B cell (primary cell): ENCODE data around the gene C6orf89. TPM values are rescaled to one million over a fixed set of nuclear protein-coding genes. Genes with fewer than 3 reads are reported as not detected.

Experiments
- ATAC-seq: fragments of 200-7000 bp; cut with Tn5 transposase; one replicate; pipeline ENCODE4 v1.10.0; 2021; ENCODE audit warnings: low read depth, mild to moderate bottlenecking, moderate number of reproducible peaks, moderate library complexity
- CTCF ChIA-PET: fragments of 350-600 bp; sonication (Branson Sonifier 250); formaldehyde crosslinking; loops from one replicate; lab custom pipeline; 2021; ENCODE audit warnings: antibody characterized with exemption, inconsistent platforms; lab: Charles Lee
- POLR2A ChIA-PET: fragments of 350-600 bp; sonication (Branson Sonifier 250); formaldehyde crosslinking; loops from one replicate; lab custom pipeline; 2021; ENCODE audit warnings: antibody characterized with exemption; lab: Charles Lee
- DNase-seq: peaks from one replicate; pipeline ENCODE4 v3.0.0; 2013
- H2AFZ ChIP-seq: 2 replicates; pipeline ENCODE4 v1.6.1; 2012; ENCODE audit warnings: mild to moderate bottlenecking, low read depth, low read length; ENCODE audit not compliant: insufficient read depth, poor library complexity, severe bottlenecking
- H3K27ac ChIP-seq, 2 donors: 1 replicate in 1 of 2; 2 replicates in 1 of 2; pipeline ENCODE4 v1.5.1; 2012 to 2013; ENCODE audit warnings: low read length in 2 of 2, mild to moderate bottlenecking in 2 of 2, moderate library complexity in 1 of 2
- H3K27me3 ChIP-seq, 4 experiments: fragments of 200-600 bp in 1 of 4; sonication (generic) in 1 of 4; replicated peaks in 1 of 4; 1 replicate in 2 of 4; 2 replicates in 2 of 4; pipeline versions ENCODE4 v1.6.1 to v1.7.0; 2013 to 2016; ENCODE audit warnings: low read length in 3 of 4, mild to moderate bottlenecking in 2 of 4, mixed read lengths in 1 of 4, moderate library complexity in 1 of 4; ENCODE audit not compliant: insufficient read depth in 4 of 4, control insufficient read depth in 3 of 4; ENCODE audit errors: control extremely low read depth in 1 of 4
- H3K36me3 ChIP-seq, 2 experiments: replicated peaks in 1 of 2; 1 replicate in 1 of 2; 2 replicates in 1 of 2; pipeline versions ENCODE4 v1.6.1 to v1.7.1; 2013; ENCODE audit warnings: low read length in 1 of 2; ENCODE audit not compliant: insufficient read depth in 2 of 2, control insufficient read depth in 1 of 2; ENCODE audit errors: control extremely low read depth in 1 of 2, extremely low read depth in 1 of 2
- H3K4me1 ChIP-seq, 2 donors: fragments of 200-600 bp in 1 of 2; sonication (generic) in 1 of 2; 1 replicate in 1 of 2; 2 replicates in 1 of 2; pipeline versions ENCODE4 v1.5.1 to v1.6.1; 2013 to 2017; ENCODE audit warnings: low read length in 2 of 2; ENCODE audit not compliant: control insufficient read depth in 2 of 2, insufficient read depth in 2 of 2
- H3K4me2 ChIP-seq: replicated peaks from 2 replicates; pipeline ENCODE3; 2012; ENCODE audit warnings: mild to moderate bottlenecking, low read depth, low read length; ENCODE audit not compliant: poor library complexity, severe bottlenecking
- H3K4me3 ChIP-seq, 5 experiments: fragments of 200-600 bp in 1 of 5; sonication (generic) in 1 of 5; 1 replicate in 3 of 5; 2 replicates in 2 of 5; pipeline versions ENCODE4 v1.5.1 to v1.7.0; 2011 to 2016; ENCODE audit warnings: low read length in 4 of 5, mild to moderate bottlenecking in 4 of 5, low read depth in 2 of 5, control low read depth in 1 of 5, moderate library complexity in 1 of 5; ENCODE audit not compliant: insufficient read depth in 1 of 5; ENCODE audit errors: control extremely low read depth in 1 of 5, extremely low read depth in 1 of 5
- H3K79me2 ChIP-seq: fragments of 200-600 bp; sonication (generic); one replicate; pipeline ENCODE4 v1.6.0; 2016; ENCODE audit warnings: low read length; ENCODE audit not compliant: control insufficient read depth, insufficient read depth
- H3K9ac ChIP-seq: fragments of 200-600 bp; sonication (generic); 2 replicates; pipeline ENCODE4 v1.6.1; 2017; ENCODE audit warnings: mild to moderate bottlenecking, low read length, moderate library complexity
- H3K9me3 ChIP-seq, 3 donors: one replicate each; pipeline versions ENCODE4 v1.6.1 to v1.7.1; 2013; ENCODE audit warnings: low read length in 2 of 3; ENCODE audit not compliant: control insufficient read depth in 2 of 3, insufficient read depth in 1 of 3; ENCODE audit errors: control extremely low read depth in 1 of 3
- H4K20me1 ChIP-seq: 2 replicates; pipeline ENCODE4 v1.6.0; 2012; ENCODE audit warnings: mild to moderate bottlenecking, low read length; ENCODE audit not compliant: insufficient read depth, control insufficient read depth, poor library complexity, severe bottlenecking
- H3K27ac Mint-ChIP-seq: one replicate; pipeline ENCODE4 v1.8.0; 2021; ENCODE audit warnings: mixed read lengths
- H3K27me3 Mint-ChIP-seq: one replicate; pipeline ENCODE4 v1.8.0; 2021; ENCODE audit warnings: mixed read lengths
- H3K4me1 Mint-ChIP-seq: one replicate; pipeline ENCODE4 v1.8.0; 2021; ENCODE audit warnings: mixed read lengths
- H3K4me3 Mint-ChIP-seq: one replicate; pipeline ENCODE4 v1.8.0; 2021; ENCODE audit warnings: mixed read lengths
- H3K9me3 Mint-ChIP-seq: one replicate; pipeline ENCODE4 v1.8.0; 2022; ENCODE audit warnings: mixed read lengths; ENCODE audit not compliant: insufficient read depth
- EZH2 ChIP-seq: IDR thresholded peaks from 2 replicates; pipeline ENCODE4 v1.6.1; 2012; ENCODE audit warnings: borderline replicate concordance, low read depth, mild to moderate bottlenecking, moderate library complexity, low read length; ENCODE audit not compliant: insufficient read depth, poor library complexity, severe bottlenecking
- WGBS: methylation state at CpG from one replicate; pipeline ENCODE4 v1.1.5; 2013; ENCODE audit warnings: missing lambda C conversion rate; ENCODE audit not compliant: insufficient coverage; 5-methylcytosine and 5-hydroxymethylcytosine counted together
- intact Hi-C: fragments of 100-400 bp; cut with micrococcal nuclease; formaldehyde crosslinking; loops from one replicate; pipeline ENCODE4 v1.10.0; 2022
- polyA plus RNA-seq: library from polyadenylated mRNA; depleted of rRNA; stranded (reverse); fragments of >200 nt; gene quantifications from 2 replicates; pipeline ENCODE4 v1.2.3, GENCODE V29; 2012
- total RNA-seq, 2 donors: library from RNA; stranded (reverse); fragments of 120-200 nt in 1 of 2; gene quantifications; 1 replicate in 1 of 2; 2 replicates in 1 of 2; pipeline versions ENCODE4 v1.2.3 to v1.2.4, GENCODE V29; 2013 to 2022
- TF ChIP-seq, protein P1 (sequence below): fragments of 200-600 bp; IDR thresholded peaks from one replicate; pipeline ENCODE4 v1.8.0; 2022; ENCODE audit warnings: antibody characterized with exemption, mild to moderate bottlenecking

The C6orf89 gene
- total and polyA plus RNA-seq, 2 donors (not counting 1 experiment from before 2014, with no cell fraction given) = 13.0 to 35.3 TPM

- TF ChIP-seq EZH2 = no peak
- TF ChIP-seq, protein P1, sequence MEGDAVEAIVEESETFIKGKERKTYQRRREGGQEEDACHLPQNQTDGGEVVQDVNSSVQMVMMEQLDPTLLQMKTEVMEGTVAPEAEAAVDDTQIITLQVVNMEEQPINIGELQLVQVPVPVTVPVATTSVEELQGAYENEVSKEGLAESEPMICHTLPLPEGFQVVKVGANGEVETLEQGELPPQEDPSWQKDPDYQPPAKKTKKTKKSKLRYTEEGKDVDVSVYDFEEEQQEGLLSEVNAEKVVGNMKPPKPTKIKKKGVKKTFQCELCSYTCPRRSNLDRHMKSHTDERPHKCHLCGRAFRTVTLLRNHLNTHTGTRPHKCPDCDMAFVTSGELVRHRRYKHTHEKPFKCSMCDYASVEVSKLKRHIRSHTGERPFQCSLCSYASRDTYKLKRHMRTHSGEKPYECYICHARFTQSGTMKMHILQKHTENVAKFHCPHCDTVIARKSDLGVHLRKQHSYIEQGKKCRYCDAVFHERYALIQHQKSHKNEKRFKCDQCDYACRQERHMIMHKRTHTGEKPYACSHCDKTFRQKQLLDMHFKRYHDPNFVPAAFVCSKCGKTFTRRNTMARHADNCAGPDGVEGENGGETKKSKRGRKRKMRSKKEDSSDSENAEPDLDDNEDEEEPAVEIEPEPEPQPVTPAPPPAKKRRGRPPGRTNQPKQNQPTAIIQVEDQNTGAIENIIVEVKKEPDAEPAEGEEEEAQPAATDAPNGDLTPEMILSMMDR = no peak
- Histone ChIP-seq H3K4me2 (no peak overlapping the region), H2AFZ (no peak overlapping the region), H3K4me3 (no peak overlapping the region), H3K9me3 (no peaks in the 10 kb centered on the region), H3K36me3 (peaks cover 8 to 62% of the 10 kb centered on the region in 2 experiments), H3K4me1 (no peaks in the 10 kb centered on the region), H3K27me3 (no peaks in the 10 kb centered on the region), H3K27ac (no peak overlapping the region), H3K79me2 (peaks cover 79% of the 10 kb centered on the region), H4K20me1 (peaks cover 6% of the 10 kb centered on the region), H3K9ac (no peak overlapping the region)
- H3K27ac Mint-ChIP-seq = no peak overlapping the region
- ATAC-seq (no peak), DNase-seq (no peak)
- ChIA-PET CTCF (interaction anchor here (1.1 to 2.6 kb wide), 2 partner anchors 16 to 150 kb away, joined by 3 to 7 read pairs; no protein-coding TSS in a partner anchor), POLR2A (no interaction called here)
- peaks cover 13% of the 10 kb centered on the region for H3K4me1 Mint-ChIP-seq
- intact Hi-C loops = no loop called here
- WGBS = 90% methylated on average over 3 of the region's 4 CpGs
- H3K9me3 Mint-ChIP-seq = no peaks in the 10 kb centered on the region
- no peak overlapping the region for H3K4me3 Mint-ChIP-seq
- no peaks in the 10 kb centered on the region for H3K27me3 Mint-ChIP-seq
Measured at GRCh38 chr6:36867471-36868224, 18.1 kb upstream of the C6orf89 start.

GRCh38 chr6:36871686-36872085, 14.1 kb upstream of the C6orf89 start:
- peaks cover 40% of the 10 kb centered on the region for H3K4me1 Mint-ChIP-seq
- WGBS = 96% methylated on average over 2 of the region's 3 CpGs
- no peaks in the 10 kb centered on the region for H3K9me3 Mint-ChIP-seq
- Histone ChIP-seq H3K9me3 (no peaks in the 10 kb centered on the region), H3K79me2 (peaks cover 59% of the 10 kb centered on the region), H3K9ac (no peak overlapping the region), H4K20me1 (peaks cover 4% of the 10 kb centered on the region), H3K4me1 (peaks cover 12 to 15% of the 10 kb centered on the region in 2 donors), H3K36me3 (peaks cover 8 to 23% of the 10 kb centered on the region in 2 experiments), H3K4me3 (no peak overlapping the region), H2AFZ (no peak overlapping the region), H3K27me3 (no peaks in the 10 kb centered on the region), H3K27ac (no peak overlapping the region), H3K4me2 (no peak overlapping the region)
- TF ChIP-seq EZH2 = no peak
- TF ChIP-seq, protein P1 = no peak
- H3K27me3 Mint-ChIP-seq = no peaks in the 10 kb centered on the region
- DNase-seq (no peak), ATAC-seq (no peak)
- ChIA-PET CTCF (interaction anchor here (3.6 to 5.4 kb wide), 2 partner anchors 13 to 21 kb away, joined by 20 to 72 read pairs; partner anchors contain the start of gene C6orf89), POLR2A (no interaction called here)
- H3K27ac Mint-ChIP-seq = no peak overlapping the region
- intact Hi-C loops = loop anchor here (10.0 kb wide), 1 partner anchor 277 kb away; the partner anchor contains the start of gene SRSF3
- no peak overlapping the region for H3K4me3 Mint-ChIP-seq
